AG04449 (cell line): Measurements from ENCODE around the gene RABEP1.
"Not testable (repeated sequence)": the region's sequence is repeated elsewhere in the genome, so short reads cannot be mapped to it uniquely, and the experiment has no call there.

Experiments used
- CTCF ChIA-PET: fragments of 350-600 bp; formaldehyde crosslinking; extraction: SDS; loops from one replicate; lab custom pipeline; 2021; ENCODE audit warnings: antibody characterized with exemption; lab: Yijun Ruan, JAX
- POLR2A ChIA-PET: fragments of 400-600, 350-600 bp; formaldehyde crosslinking; extraction: SDS; loops from one replicate; lab custom pipeline; 2020; ENCODE audit warnings: antibody characterized with exemption, inconsistent platforms; lab: Yijun Ruan, JAX
- DNase-seq: peaks from one replicate; pipeline ENCODE4 v3.0.0-alpha.2; 2010; ENCODE audit warnings: low read depth, low spot score
- H3K4me3 ChIP-seq: 2 replicates; pipeline ENCODE4 v1.5.1; 2011; ENCODE audit warnings: low read depth, mild to moderate bottlenecking, control low read depth, low read length
- TF ChIP-seq, protein P1 (sequence below): IDR thresholded peaks from one replicate; pipeline ENCODE4 v1.5.1; 2011; ENCODE audit warnings: mild to moderate bottlenecking, moderate library complexity, low read length, control low read depth, inconsistent platforms; ENCODE audit not compliant: insufficient read depth; ENCODE audit errors: missing control alignments

RABEP1 gene, protein sequence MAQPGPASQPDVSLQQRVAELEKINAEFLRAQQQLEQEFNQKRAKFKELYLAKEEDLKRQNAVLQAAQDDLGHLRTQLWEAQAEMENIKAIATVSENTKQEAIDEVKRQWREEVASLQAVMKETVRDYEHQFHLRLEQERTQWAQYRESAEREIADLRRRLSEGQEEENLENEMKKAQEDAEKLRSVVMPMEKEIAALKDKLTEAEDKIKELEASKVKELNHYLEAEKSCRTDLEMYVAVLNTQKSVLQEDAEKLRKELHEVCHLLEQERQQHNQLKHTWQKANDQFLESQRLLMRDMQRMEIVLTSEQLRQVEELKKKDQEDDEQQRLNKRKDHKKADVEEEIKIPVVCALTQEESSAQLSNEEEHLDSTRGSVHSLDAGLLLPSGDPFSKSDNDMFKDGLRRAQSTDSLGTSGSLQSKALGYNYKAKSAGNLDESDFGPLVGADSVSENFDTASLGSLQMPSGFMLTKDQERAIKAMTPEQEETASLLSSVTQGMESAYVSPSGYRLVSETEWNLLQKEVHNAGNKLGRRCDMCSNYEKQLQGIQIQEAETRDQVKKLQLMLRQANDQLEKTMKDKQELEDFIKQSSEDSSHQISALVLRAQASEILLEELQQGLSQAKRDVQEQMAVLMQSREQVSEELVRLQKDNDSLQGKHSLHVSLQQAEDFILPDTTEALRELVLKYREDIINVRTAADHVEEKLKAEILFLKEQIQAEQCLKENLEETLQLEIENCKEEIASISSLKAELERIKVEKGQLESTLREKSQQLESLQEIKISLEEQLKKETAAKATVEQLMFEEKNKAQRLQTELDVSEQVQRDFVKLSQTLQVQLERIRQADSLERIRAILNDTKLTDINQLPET

DNA sequence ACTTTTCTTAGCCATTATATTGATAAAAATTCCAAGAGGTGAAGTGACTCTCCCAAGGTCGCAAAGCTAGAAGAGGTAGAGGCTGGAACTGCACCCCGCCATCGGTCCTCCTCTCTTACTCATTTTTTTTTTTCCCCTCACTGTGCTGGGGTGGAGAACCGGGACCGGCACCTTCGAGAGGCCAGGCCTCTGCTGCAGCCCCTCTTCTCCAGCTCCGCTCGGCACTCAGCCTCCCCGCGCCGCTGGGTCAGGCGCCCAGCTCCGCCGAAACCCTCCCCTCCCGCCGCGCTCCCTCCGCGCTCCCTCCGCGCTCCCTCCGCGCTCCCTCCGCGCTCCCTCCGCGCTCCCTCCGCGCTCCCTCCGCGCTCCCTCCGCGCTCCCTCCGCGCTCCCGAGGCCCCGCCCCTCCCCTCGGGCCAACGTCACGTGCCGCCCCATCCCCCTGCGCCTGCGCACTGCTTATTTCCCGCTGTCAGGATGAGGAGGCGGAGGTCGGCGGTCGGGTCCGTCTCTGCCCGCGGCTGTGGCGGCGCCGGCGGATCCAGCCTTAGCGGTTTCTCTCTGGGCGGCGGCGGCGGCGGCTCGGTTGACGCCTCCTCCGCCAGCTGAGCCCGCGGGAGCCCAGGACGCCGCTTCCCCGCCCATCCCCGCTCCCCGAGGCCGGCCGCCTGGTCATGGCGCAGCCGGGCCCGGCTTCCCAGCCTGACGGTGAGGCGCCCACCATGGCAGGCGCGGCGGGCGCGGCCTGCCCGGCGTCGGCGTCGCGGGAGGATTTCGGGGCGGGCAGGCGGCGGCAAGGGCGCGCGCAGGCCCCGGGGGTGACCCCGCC lies at the start of gene RABEP1:
Gene RABEP1, plus strand, starts transcription at position 471 of the 828 bp plus-strand sequence. Its CDS starts 203 bp downstream, at position 674.
- peak within 1 kb of the TSS; percentile 71 for H3K4me3 ChIP-seq
- CTCF ChIA-PET = interaction anchor here (0.7 to 1.6 kb wide), 4 partner anchors 14 to 157 kb away, joined by 3 to 6 read pairs (median 4); partner anchors contain the start of gene C1QBP

DNA sequence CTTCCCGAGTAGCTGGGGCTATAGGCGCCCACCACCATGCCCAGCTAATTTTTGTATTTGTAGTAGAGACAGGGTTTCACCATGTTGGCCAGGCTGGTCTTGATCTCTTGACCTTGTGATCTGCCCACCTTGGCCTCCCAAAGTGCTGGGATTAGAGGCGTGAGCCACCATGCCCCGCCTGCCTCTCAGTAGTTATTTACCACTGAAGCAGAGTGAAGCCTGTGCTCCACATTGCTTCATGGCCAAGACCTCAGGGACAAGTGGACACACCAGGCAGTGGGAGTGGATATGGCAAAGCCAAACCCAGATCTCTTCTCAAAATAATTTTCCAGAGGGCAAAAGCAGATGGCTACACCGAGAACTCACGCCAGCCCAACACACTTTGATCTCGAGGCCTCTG lies 48.6 kb upstream of the RABEP1 start:
- CTCF ChIA-PET, DNase-seq, H3K4me3 ChIP-seq, POLR2A ChIA-PET: not testable (repeated sequence)

More for the DNA sequence above, at the start of gene RABEP1:
- POLR2A ChIA-PET = interaction anchor here (0.7 kb wide), 1 partner anchor 11 kb away, joined by 4 read pairs; no protein-coding TSS in a partner anchor
- peak; percentile 23 for DNase-seq
- TF ChIP-seq, protein P1, sequence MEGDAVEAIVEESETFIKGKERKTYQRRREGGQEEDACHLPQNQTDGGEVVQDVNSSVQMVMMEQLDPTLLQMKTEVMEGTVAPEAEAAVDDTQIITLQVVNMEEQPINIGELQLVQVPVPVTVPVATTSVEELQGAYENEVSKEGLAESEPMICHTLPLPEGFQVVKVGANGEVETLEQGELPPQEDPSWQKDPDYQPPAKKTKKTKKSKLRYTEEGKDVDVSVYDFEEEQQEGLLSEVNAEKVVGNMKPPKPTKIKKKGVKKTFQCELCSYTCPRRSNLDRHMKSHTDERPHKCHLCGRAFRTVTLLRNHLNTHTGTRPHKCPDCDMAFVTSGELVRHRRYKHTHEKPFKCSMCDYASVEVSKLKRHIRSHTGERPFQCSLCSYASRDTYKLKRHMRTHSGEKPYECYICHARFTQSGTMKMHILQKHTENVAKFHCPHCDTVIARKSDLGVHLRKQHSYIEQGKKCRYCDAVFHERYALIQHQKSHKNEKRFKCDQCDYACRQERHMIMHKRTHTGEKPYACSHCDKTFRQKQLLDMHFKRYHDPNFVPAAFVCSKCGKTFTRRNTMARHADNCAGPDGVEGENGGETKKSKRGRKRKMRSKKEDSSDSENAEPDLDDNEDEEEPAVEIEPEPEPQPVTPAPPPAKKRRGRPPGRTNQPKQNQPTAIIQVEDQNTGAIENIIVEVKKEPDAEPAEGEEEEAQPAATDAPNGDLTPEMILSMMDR = no peak

DNA sequence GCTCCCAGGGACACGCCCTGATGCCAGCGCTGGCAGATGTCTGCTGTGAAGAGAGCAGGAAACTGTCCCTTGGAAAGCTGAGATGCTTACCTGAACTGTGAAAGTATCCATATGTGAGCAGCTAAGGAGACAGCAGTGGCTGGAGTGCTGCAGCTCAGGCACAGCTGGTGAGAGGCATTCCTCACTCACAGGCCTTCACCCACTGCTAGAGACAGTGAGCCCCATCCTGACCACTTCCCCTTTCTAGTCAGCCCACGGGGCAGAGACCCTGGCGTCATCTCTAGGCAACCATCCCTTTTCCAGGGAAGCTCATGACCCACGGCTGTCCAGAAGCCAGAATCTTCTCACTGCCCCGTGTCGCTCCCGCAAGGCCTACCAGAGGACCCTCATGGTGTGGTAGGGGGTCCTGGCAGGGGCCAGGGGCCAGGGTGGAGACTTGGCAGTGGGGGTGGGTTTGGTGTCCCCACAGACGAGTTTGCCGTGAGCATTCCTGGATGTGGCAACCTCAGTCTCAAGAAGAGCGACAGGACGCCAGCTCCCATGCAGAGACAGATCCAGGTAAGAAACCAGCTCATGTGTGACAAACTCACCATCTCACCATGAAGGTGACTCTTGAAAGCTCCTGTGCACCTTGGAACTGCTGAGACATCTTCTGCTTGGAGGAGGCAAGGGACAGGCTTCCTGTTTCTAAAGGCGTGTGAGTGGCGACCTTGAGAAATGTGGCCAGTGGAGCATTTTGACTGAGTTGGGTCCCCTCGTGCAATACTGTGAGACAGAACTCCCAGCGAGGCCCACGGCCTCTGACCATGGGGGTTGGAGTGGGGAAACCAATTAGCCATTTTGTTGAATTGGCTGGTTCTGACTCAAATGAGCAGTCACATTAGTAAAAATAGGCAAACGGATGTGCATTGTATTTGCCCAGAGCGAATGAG lies 47.2 kb upstream of the RABEP1 start, which contains the start of gene SCIMP:
Gene SCIMP, minus strand, starts transcription at position 216 of the 932 bp plus-strand sequence. Its CDS starts 105 bp downstream, at position 111.
- no peak within 1 kb of the TSS for H3K4me3 ChIP-seq
- ChIA-PET POLR2A (interaction anchor here (0.6 kb wide), 1 partner anchor 48 kb away, joined by 3 read pairs; no protein-coding TSS in a partner anchor), CTCF (no interaction called here)
- TF ChIP-seq, protein P1 = no peak
- DNase-seq = no peak

DNA sequence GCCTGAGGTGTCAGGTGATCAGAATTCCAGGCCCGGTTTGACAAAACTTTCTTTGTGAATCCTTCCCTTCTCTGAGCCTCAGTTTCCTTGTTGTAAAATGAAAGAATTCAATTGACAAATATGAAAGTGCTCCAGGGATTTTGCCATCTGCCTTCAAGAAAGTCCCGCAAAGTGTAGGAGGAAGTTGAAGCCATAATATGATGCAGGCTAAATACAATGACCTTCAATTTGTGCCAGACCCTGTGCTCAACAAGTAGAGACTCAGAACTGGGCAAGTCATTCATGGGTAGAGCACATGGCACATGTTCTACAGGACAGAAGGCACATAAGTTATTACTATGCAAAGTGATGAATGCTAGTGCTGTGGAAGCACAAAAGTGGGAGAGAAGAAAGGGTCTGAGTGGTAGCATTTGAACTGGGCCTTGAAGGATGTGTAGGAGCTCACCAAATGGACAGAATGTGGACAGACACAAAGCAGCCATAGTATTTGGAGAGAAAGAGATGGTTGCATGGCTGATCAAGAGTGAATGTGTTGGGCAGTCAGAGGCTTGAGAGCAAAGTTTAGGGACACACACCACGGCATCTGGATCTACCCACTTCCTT lies 45.0 kb upstream of the RABEP1 start:
- TF ChIP-seq, protein P1 = no peak
- CTCF ChIA-PET = interaction anchor here (1.1 to 3.7 kb wide), 15 partner anchors 10 to 204 kb away, joined by 3 to 37 read pairs (median 7); partner anchors contain the start of genes C1QBP and ZNF594
- POLR2A ChIA-PET = no interaction called here

DNA sequence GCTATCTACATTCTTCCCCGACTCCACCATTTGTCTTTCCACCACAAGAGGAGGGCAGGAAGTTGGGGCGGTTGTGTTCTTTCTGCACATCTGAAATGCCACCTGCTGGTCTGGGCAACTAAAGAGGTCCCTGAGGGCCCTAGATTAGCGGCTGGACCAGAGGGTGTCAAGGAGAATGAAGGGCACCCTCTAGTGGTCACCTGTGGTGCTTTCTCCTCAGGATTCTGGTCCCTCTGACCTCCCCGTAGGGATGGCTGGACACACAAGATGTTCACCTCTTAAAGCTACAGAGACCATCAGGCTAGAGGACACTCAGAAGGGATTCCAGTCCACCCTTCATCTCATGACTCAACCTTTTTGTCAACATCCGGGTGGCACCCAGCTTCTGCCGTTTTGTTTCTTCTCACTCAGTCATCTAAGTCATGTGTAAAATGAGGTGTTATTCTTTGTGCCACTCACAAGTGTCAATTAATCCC lies 44.5 kb upstream of the RABEP1 start:
- TF ChIP-seq, protein P1 = peak; percentile 60
- POLR2A ChIA-PET = no interaction called here
- CTCF ChIA-PET = interaction anchor here (0.6 to 3.7 kb wide), 19 partner anchors 9 to 207 kb away, joined by 3 to 37 read pairs (median 6); partner anchors contain the start of genes C1QBP and ZNF594
- no peak for DNase-seq
- no peak overlapping the region for H3K4me3 ChIP-seq

More for the DNA sequence above, 45.0 kb upstream of the RABEP1 start:
- H3K4me3 ChIP-seq = no peak overlapping the region
- no peak for DNase-seq
